Neuronal stem cell (in vitro differentiated cells): ENCODE data around the gene PYY. TPM values are rescaled to one million over a fixed set of nuclear protein-coding genes. Genes with fewer than 3 reads are reported as not detected.

Source experiments
- DNase-seq: peaks from one replicate; pipeline ENCODE4 v3.0.0-alpha.2; 2013; ENCODE audit warnings: low spot score
- H2AFZ ChIP-seq: one replicate; pipeline ENCODE4 v1.6.1; 2013; ENCODE audit warnings: mild to moderate bottlenecking, low read length, inconsistent platforms
- H2AK5ac ChIP-seq: 2 replicates; pipeline ENCODE4 v1.6.1; 2013; ENCODE audit warnings: low read depth, mild to moderate bottlenecking, inconsistent platforms, low read length, moderate library complexity, mixed read lengths
- H2BK120ac ChIP-seq: 2 replicates; pipeline ENCODE4 v1.6.1; 2013; ENCODE audit warnings: low read depth, mild to moderate bottlenecking, inconsistent platforms, low read length, moderate library complexity, mixed read lengths
- H2BK12ac ChIP-seq: one replicate; pipeline ENCODE4 v1.6.1; 2013; ENCODE audit warnings: low read length, inconsistent platforms
- H2BK15ac ChIP-seq: 2 replicates; pipeline ENCODE4 v1.6.1; 2013; ENCODE audit warnings: mild to moderate bottlenecking, low read length, inconsistent platforms, mixed read lengths
- H2BK5ac ChIP-seq: one replicate; pipeline ENCODE4 v1.6.1; 2013; ENCODE audit warnings: inconsistent platforms, mild to moderate bottlenecking, low read length, moderate library complexity
- H3K14ac ChIP-seq: one replicate; pipeline ENCODE4 v1.6.1; 2013; ENCODE audit warnings: low read length, inconsistent platforms
- H3K18ac ChIP-seq: 2 replicates; pipeline ENCODE4 v1.6.1; 2013; ENCODE audit warnings: low read length, inconsistent platforms
- H3K23ac ChIP-seq: 2 replicates; pipeline ENCODE4 v1.6.1; 2013; ENCODE audit warnings: low read depth, mild to moderate bottlenecking, mixed read lengths, low read length, inconsistent platforms; ENCODE audit not compliant: poor library complexity
- H3K27ac ChIP-seq: replicated peaks from 3 replicates; pipeline ENCODE4 v1.5.1; 2013; ENCODE audit warnings: low read length, inconsistent platforms
- H3K27me3 ChIP-seq, 3 experiments: 2 replicates each; pipeline ENCODE4 v1.6.1; 2013; ENCODE audit warnings: low read length in 3 of 3, mild to moderate bottlenecking in 2 of 3, inconsistent platforms in 1 of 3, low read depth in 1 of 3, mixed read lengths in 1 of 3, moderate library complexity in 1 of 3; ENCODE audit not compliant: control insufficient read depth in 3 of 3, insufficient read depth in 3 of 3
- H3K36me3 ChIP-seq, 2 donors: replicated peaks in 1 of 2; 2 replicates each; pipeline ENCODE4 v1.6.1; 2013; ENCODE audit warnings: low read length in 2 of 2; ENCODE audit not compliant: control insufficient read depth in 2 of 2, insufficient read depth in 2 of 2
- H3K4ac ChIP-seq: 2 replicates; pipeline ENCODE4 v1.6.1; 2013; ENCODE audit warnings: inconsistent platforms, mild to moderate bottlenecking, low read length, moderate library complexity
- H3K4me1 ChIP-seq, 2 donors: 1 replicate in 1 of 2; 2 replicates in 1 of 2; pipeline ENCODE4 v1.6.1; 2013; ENCODE audit warnings: low read length in 2 of 2, low read depth in 1 of 2; ENCODE audit not compliant: control insufficient read depth in 2 of 2, insufficient read depth in 1 of 2
- H3K4me2 ChIP-seq: one replicate; pipeline ENCODE4 v1.6.1; 2013; ENCODE audit warnings: mild to moderate bottlenecking, low read length, inconsistent platforms; ENCODE audit not compliant: insufficient read depth, poor library complexity, severe bottlenecking
- H3K4me3 ChIP-seq, 2 donors: 2 replicates each; pipeline ENCODE4 v1.5.1; 2013; ENCODE audit warnings: low read length in 2 of 2, mild to moderate bottlenecking in 2 of 2, inconsistent platforms in 1 of 2, moderate library complexity in 1 of 2
- H3K79me1 ChIP-seq: one replicate; pipeline ENCODE4 v1.6.1; 2013; ENCODE audit warnings: low read depth, mild to moderate bottlenecking, inconsistent platforms, low read length, moderate library complexity
- H3K9ac ChIP-seq: one replicate; pipeline ENCODE4 v1.6.1; 2013; ENCODE audit warnings: mild to moderate bottlenecking, low read depth, low read length, inconsistent platforms; ENCODE audit not compliant: poor library complexity
- H3K9me3 ChIP-seq, 2 donors: replicated peaks in 1 of 2; 2 replicates each; pipeline versions ENCODE3 to v1.6.1; 2013; ENCODE audit warnings: low read length in 2 of 2, mild to moderate bottlenecking in 2 of 2, inconsistent platforms in 1 of 2, low read depth in 1 of 2, mixed read lengths in 1 of 2, moderate library complexity in 1 of 2; ENCODE audit not compliant: control insufficient read depth in 2 of 2, insufficient read depth in 1 of 2
- H4K8ac ChIP-seq: one replicate; pipeline ENCODE4 v1.6.1; 2013; ENCODE audit warnings: low read depth, mild to moderate bottlenecking, inconsistent platforms, low read length, moderate library complexity
- H4K91ac ChIP-seq: one replicate; pipeline ENCODE4 v1.6.1; 2013; ENCODE audit warnings: low read length, low read depth, mild to moderate bottlenecking, inconsistent platforms; ENCODE audit not compliant: poor library complexity
- WGBS, 2 donors: extraction: QIAGEN DNeasy Blood & Tissue Kit; methylation state at CpG; one replicate each; pipeline ENCODE4 v1.1.7; 2013; ENCODE audit warnings: missing lambda C conversion rate in 2 of 2, mixed read lengths in 1 of 2; ENCODE audit not compliant: insufficient read length in 2 of 2, insufficient replicate concordance in 1 of 2; ENCODE audit errors: extremely low coverage in 2 of 2; 5-methylcytosine and 5-hydroxymethylcytosine counted together
- polyA plus RNA-seq, 2 experiments: library from polyadenylated mRNA; stranded (reverse); fragments of 200-250 nt; gene quantifications; one replicate each; pipeline ENCODE4 v1.2.3, GENCODE V29; 2013

PYY gene
- 0.70 TPM for polyA plus RNA-seq (2013, experiment 1 of 2)
- polyA plus RNA-seq (2013, experiment 2 of 2): 0.65 TPM

DNA sequence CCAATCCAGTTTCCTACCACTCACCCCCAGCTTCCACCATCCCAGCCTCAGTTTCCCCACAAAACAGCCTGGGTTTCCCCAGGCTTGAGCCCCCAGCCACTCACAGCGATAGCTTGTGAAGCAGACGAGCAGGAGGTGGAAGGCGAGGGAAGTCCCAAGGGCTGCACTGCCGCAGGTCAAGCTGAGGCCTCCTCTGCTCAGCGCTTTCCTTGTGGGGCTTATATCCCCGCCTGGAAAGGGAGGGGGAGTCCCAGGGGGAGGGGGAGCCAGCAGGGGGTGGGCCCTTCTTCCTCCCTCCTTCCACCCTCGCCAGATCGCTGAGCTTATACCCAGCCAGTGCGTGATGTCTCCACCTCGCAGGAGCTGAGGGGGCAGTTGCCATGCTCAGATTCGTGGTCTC is at the start of gene PYY:
TSS of gene PYY (minus strand) at position 195 of the 400 bp plus-strand sequence. CDS start 457 bp downstream, outside the sequence.
- Histone ChIP-seq H3K79me1 (no peaks in the 10 kb centered on the region), H3K23ac (peak within 1 kb of the TSS; percentile 59), H3K4me1 (peaks cover 0 to 8% of the 10 kb centered on the region in 2 donors), H2AK5ac (peak within 1 kb of the TSS; percentile 96), H3K14ac (no peak within 1 kb of the TSS), H3K9me3 (no peaks in the 10 kb centered on the region), H3K4ac (no peak within 1 kb of the TSS), H2BK15ac (peak within 1 kb of the TSS; percentile 95), H3K18ac (peak within 1 kb of the TSS; percentile 95), H3K36me3 (no peaks in the 10 kb centered on the region), H3K4me3 (peak within 1 kb of the TSS in 1 of 2 donors; percentile 87), H4K8ac (peak within 1 kb of the TSS; percentile 86), H4K91ac (peak within 1 kb of the TSS; percentile 39), H2BK5ac (no peak within 1 kb of the TSS), H3K27me3 (peaks cover 0 to 79% (median 45%) of the 10 kb centered on the region in 3 experiments), H2AFZ (peak within 1 kb of the TSS; percentile 53), H2BK12ac (peak within 1 kb of the TSS; percentile 73), H3K27ac (no peak within 1 kb of the TSS), H3K9ac (peak within 1 kb of the TSS; percentile 72), H2BK120ac (no peak within 1 kb of the TSS), H3K4me2 (peak within 1 kb of the TSS; percentile 64)
- WGBS, 2 donors: no CpG with 5 or more reads among the region's 11 CpGs
- no peak for DNase-seq

DNA sequence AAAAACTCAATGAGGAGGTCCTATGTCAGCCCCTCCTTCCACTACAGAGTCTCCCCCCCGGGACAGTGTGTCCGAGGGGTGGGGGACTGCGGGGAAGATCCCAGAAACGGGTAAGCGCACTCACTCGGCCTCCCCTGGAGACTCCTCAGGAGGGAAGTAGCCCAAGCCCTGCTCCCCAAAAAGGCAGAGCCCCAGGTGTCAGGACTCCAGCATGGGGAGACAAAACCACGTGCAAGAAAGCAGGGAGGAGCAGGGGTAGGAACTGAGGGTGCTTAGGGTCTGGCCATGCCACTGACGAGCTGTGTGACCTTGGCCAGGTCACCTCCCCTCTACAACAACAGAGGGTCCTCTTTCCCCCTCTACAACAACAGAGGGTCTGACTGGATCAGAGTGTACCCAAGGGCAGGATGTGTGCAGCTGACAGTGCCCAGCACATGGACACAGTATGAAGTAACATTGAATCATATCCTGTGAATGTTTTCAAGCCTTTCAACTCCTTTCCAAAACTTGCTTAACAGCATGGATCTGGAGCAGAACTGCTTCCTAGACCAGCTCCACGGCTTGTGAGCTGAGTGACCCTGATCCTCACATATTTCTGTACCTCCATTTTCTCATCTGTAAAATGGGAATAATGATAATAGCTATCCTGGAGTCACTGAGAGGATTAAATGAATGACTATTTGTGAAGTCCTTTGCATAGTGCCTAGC is 48.6 kb upstream of the PYY start:
- no peak overlapping the region for H4K8ac ChIP-seq
- H3K9me3 ChIP-seq: peaks cover 0 to 2% of the 10 kb centered on the region in 2 donors
- H3K4ac ChIP-seq: no peak overlapping the region
- H3K18ac ChIP-seq: no peak overlapping the region
- H2AK5ac ChIP-seq: no peak overlapping the region
- H2BK120ac ChIP-seq: no peak overlapping the region
- no peak overlapping the region for H3K4me3 ChIP-seq
- no peak for DNase-seq
- H3K79me1 ChIP-seq: peaks cover 4% of the 10 kb centered on the region
- no peak overlapping the region for H3K4me2 ChIP-seq
- H3K36me3 ChIP-seq: no peaks in the 10 kb centered on the region
- H2BK15ac ChIP-seq: no peak overlapping the region
- H2BK12ac ChIP-seq: no peak overlapping the region
- no peak overlapping the region for H3K14ac ChIP-seq
- H3K27ac ChIP-seq: no peak overlapping the region
- no CpG with 5 or more reads among the region's 9 CpGs for WGBS, 2 donors
- no peak overlapping the region for H3K23ac ChIP-seq
- no peak overlapping the region for H2AFZ ChIP-seq
- H2BK5ac ChIP-seq: no peak overlapping the region
- H4K91ac ChIP-seq: no peak overlapping the region
- H3K27me3 ChIP-seq: peaks cover 21 to 78% (median 39%) of the 10 kb centered on the region in 3 experiments
- peaks cover 10 to 13% of the 10 kb centered on the region in 2 donors for H3K4me1 ChIP-seq
- H3K9ac ChIP-seq: no peak overlapping the region

DNA sequence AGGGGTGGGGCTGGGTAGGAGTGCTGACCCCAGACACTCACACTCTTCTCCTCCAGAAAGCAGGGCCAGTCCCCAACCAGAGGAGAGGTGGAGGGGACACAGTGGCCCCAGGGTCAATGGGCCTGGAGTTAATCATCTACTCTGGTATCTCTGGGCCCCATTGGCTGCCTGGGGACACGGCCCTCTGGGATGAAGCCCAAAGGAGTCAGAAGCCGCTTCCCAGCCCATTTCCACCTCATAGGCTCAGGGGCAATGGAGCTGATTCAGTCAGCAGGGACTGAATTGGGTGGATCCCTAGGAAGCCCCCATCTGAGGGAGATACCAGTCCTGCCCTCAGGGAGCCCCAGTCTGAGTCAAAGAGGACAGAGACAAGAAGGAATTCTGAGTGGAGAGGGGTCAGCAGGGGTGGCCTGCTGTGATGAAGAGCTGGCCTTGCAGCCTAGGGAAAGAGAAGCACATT is 47.8 kb upstream of the PYY start:
- no CpG with 5 or more reads among the region's 2 CpGs for WGBS, 2 donors
- no peak overlapping the region for H2BK12ac ChIP-seq
- peaks cover 4% of the 10 kb centered on the region for H3K79me1 ChIP-seq
- no peak overlapping the region for H2BK120ac ChIP-seq
- no peak overlapping the region for H3K23ac ChIP-seq
- H2AK5ac ChIP-seq: no peak overlapping the region
- no peak overlapping the region for H2AFZ ChIP-seq
- H3K4ac ChIP-seq: no peak overlapping the region
- peaks cover 0 to 2% of the 10 kb centered on the region in 2 donors for H3K9me3 ChIP-seq
- no peak overlapping the region for H4K91ac ChIP-seq
- no peak overlapping the region for H3K18ac ChIP-seq
- H4K8ac ChIP-seq: no peak overlapping the region
- no peaks in the 10 kb centered on the region for H3K36me3 ChIP-seq
- H3K4me2 ChIP-seq: no peak overlapping the region
- no peak overlapping the region for H2BK15ac ChIP-seq
- H3K27me3 ChIP-seq: peaks cover 21 to 76% (median 39%) of the 10 kb centered on the region in 3 experiments
- H2BK5ac ChIP-seq: no peak overlapping the region
- no peak overlapping the region for H3K4me3 ChIP-seq
- peaks cover 9 to 13% of the 10 kb centered on the region in 2 donors for H3K4me1 ChIP-seq
- no peak overlapping the region for H3K14ac ChIP-seq
- no peak for DNase-seq
- H3K27ac ChIP-seq: no peak overlapping the region
- H3K9ac ChIP-seq: no peak overlapping the region

DNA sequence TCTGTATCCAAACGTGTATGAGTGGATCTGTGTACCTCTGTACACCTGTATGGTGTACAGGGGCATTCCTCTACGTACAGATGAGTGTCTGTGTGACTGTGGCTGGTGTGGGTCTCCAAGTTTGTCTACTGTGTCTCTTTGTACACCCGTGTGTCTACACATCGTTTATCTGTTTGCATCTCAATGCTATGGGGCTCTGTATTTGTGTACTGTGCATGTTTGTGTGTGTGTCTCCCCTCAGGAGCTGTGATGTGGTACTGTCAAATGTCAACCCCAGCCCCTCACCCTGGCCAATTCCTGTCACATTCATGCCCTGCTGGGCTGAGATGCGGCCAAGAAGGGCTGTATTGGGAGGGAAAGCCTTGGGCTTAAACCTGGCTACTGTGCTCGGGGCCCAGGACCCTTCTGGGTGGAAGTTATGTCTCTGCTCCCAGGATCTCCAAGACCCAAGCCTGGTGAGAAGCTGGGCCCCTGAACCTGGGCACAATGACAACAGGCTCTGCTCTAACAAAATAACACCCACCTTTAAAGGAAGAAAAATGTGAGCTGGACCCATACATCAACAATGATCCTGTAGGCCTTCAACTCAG is 47.2 kb upstream of the PYY start:
- H3K79me1 ChIP-seq: peaks cover 4% of the 10 kb centered on the region
- DNase-seq: no peak
- H2BK15ac ChIP-seq: no peak overlapping the region
- no peak overlapping the region for H3K4me3 ChIP-seq
- H3K36me3 ChIP-seq: no peaks in the 10 kb centered on the region
- no peak overlapping the region for H2AK5ac ChIP-seq
- H2BK120ac ChIP-seq: no peak overlapping the region
- no peak overlapping the region for H3K18ac ChIP-seq
- no peak overlapping the region for H3K4ac ChIP-seq
- H2AFZ ChIP-seq: no peak overlapping the region
- no peak overlapping the region for H3K4me2 ChIP-seq
- no peak overlapping the region for H4K91ac ChIP-seq
- H3K27me3 ChIP-seq: peaks cover 15 to 75% (median 36%) of the 10 kb centered on the region in 3 experiments
- H3K4me1 ChIP-seq: peaks cover 4 to 10% of the 10 kb centered on the region in 2 donors
- no peak overlapping the region for H3K23ac ChIP-seq
- no peak overlapping the region for H3K9ac ChIP-seq
- no peak overlapping the region for H2BK5ac ChIP-seq
- H2BK12ac ChIP-seq: no peak overlapping the region
- H3K14ac ChIP-seq: no peak overlapping the region
- H3K27ac ChIP-seq: no peak overlapping the region
- H4K8ac ChIP-seq: no peak overlapping the region
- peaks cover 0 to 2% of the 10 kb centered on the region in 2 donors for H3K9me3 ChIP-seq
- WGBS, 2 donors: no CpG with 5 or more reads among the region's 6 CpGs
